ENCODE measurements around the gene ME3.
A peak's percentile ranks its signal among the peaks of the same experiment; 100 is the strongest.

ME3 gene

GRCh38 chr11:86702220-86702983 is 30.0 kb upstream of the ME3 start:
- no peak overlapping the region for H3K27ac ChIP-seq
- TF ChIP-seq CTCF (conservative IDR thresholded peaks at IDR 0.05), result no peak

- H3K27ac ChIP-seq, result peak overlapping the region; percentile 68
- no peak for TF ChIP-seq CTCF (conservative IDR thresholded peaks at IDR 0.05)
Observed at GRCh38 chr11:86699040-86699791, 26.8 kb upstream of the ME3 start.

- TF ChIP-seq CTCF (conservative IDR thresholded peaks at IDR 0.05), result no peak
- peak overlapping the region; percentile 68 for H3K27ac ChIP-seq
Observed at GRCh38 chr11:86698639-86699038, 26.2 kb upstream of the ME3 start.

- H3K27ac ChIP-seq, result no peak overlapping the region
- TF ChIP-seq CTCF (conservative IDR thresholded peaks at IDR 0.05), result no peak
Observed at GRCh38 chr11:86696451-86696850, 24.0 kb upstream of the ME3 start.

GRCh38 chr11:86696004-86696403 is 23.6 kb upstream of the ME3 start:
- TF ChIP-seq CTCF (conservative IDR thresholded peaks at IDR 0.05), result no peak
- H3K27ac ChIP-seq, result no peak overlapping the region

GRCh38 chr11:86695373-86695772 is 23.0 kb upstream of the ME3 start:
- H3K27ac ChIP-seq, result no peak overlapping the region
- TF ChIP-seq CTCF (conservative IDR thresholded peaks at IDR 0.05), result no peak

- no peak for TF ChIP-seq CTCF (conservative IDR thresholded peaks at IDR 0.05)
- no peak overlapping the region for H3K27ac ChIP-seq
Observed at GRCh38 chr11:86693518-86693917, 21.1 kb upstream of the ME3 start.

Data from VCaP (cell line).